DOHH2 (cell line): ENCODE results near the gene GGA1.

Source experiments
- H3F3A ChIP-seq: fragments of 200-600 bp; sonication (generic), shearing (Covaris generic); 2 replicates; pipeline ENCODE4 v1.6.0; 2016; ENCODE audit warnings: antibody characterized with exemption, mild to moderate bottlenecking; ENCODE audit not compliant: control insufficient read depth, insufficient read depth
- H3K27ac ChIP-seq: fragments of 200-600 bp; sonication (generic); 2 replicates; pipeline ENCODE4 v1.5.1; 2014; ENCODE audit warnings: low read depth, mild to moderate bottlenecking, low read length, moderate library complexity
- H3K27me3 ChIP-seq: fragments of 200-600 bp; sonication (generic); 2 replicates; pipeline ENCODE4 v1.6.1; 2014; ENCODE audit warnings: mild to moderate bottlenecking, low read length, mixed read lengths; ENCODE audit not compliant: control insufficient read depth
- H3K36me3 ChIP-seq: fragments of 200-600 bp; sonication (generic); 2 replicates; pipeline ENCODE4 v1.6.1; 2014; ENCODE audit warnings: mild to moderate bottlenecking, low read length, moderate library complexity, mixed read lengths; ENCODE audit not compliant: control insufficient read depth
- H3K4me1 ChIP-seq: fragments of 200-600 bp; sonication (generic); 2 replicates; pipeline ENCODE4 v1.6.1; 2014; ENCODE audit warnings: mild to moderate bottlenecking, low read length, mixed read lengths; ENCODE audit not compliant: control insufficient read depth
- H3K4me2 ChIP-seq: fragments of 200-600 bp; sonication (generic); 2 replicates; pipeline ENCODE4 v1.6.0; 2014; ENCODE audit warnings: mild to moderate bottlenecking, low read length, moderate library complexity
- H3K4me3 ChIP-seq: fragments of 200-600 bp; sonication (generic); 2 replicates; pipeline ENCODE4 v1.5.1; 2014; ENCODE audit warnings: mild to moderate bottlenecking, low read length, mixed read lengths
- H3K79me2 ChIP-seq: fragments of 200-600 bp; sonication (generic); 2 replicates; pipeline ENCODE4 v1.6.1; 2014; ENCODE audit warnings: mild to moderate bottlenecking, low read length, mixed read lengths; ENCODE audit not compliant: control insufficient read depth
- H3K9me2 ChIP-seq: fragments of 200-600 bp; sonication (generic); replicated peaks from 2 replicates; pipeline ENCODE4 v1.6.1; 2014; ENCODE audit warnings: mild to moderate bottlenecking, low read length, mixed read lengths; ENCODE audit not compliant: control insufficient read depth
- H3K9me3 ChIP-seq: fragments of 200-600 bp; sonication (generic); 2 replicates; pipeline ENCODE4 v1.6.1; 2014; ENCODE audit warnings: antibody characterized with exemption, low read length, mixed read lengths; ENCODE audit not compliant: control insufficient read depth, insufficient read depth
- H4K20me1 ChIP-seq: fragments of 200-600 bp; sonication (generic); 2 replicates; pipeline ENCODE4 v1.6.0; 2014; ENCODE audit warnings: low read depth, mild to moderate bottlenecking, antibody characterized with exemption, low read length, moderate library complexity; ENCODE audit not compliant: control insufficient read depth, insufficient read depth
- CTCF ChIP-seq: fragments of 200-600 bp; sonication (generic); IDR thresholded peaks from one replicate; pipeline ENCODE4 v1.5.1; 2014; ENCODE audit warnings: antibody characterized with exemption, mild to moderate bottlenecking, low read depth, low read length; ENCODE audit not compliant: poor library complexity, severe bottlenecking
- EZH2phosphoT487 ChIP-seq: fragments of 200-600 bp; sonication (generic); IDR thresholded peaks from 2 replicates; pipeline ENCODE4 v1.6.1; 2017; ENCODE audit warnings: borderline replicate concordance, mild to moderate bottlenecking, antibody characterized with exemption, low read length, moderate library complexity, mixed read lengths

Gene GGA1

GRCh38 chr22:37647928-37648327, 39.3 kb downstream of the GGA1 start:
- Histone ChIP-seq H3K4me1 (peaks cover 3% of the 10 kb centered on the region; the same call in 1 of the 2 replicates), H3K9me2 (no peaks in the 10 kb centered on the region), H3K27me3 (no peaks in the 10 kb centered on the region), H3K79me2 (no peaks in the 10 kb centered on the region), H3K4me3 (no peak overlapping the region), H3K27ac (no peak overlapping the region), H3K36me3 (peaks cover 66% of the 10 kb centered on the region), H3K4me2 (no peak overlapping the region), H4K20me1 (no peaks in the 10 kb centered on the region), H3K9me3 (no peaks in the 10 kb centered on the region), H3F3A (no peaks in the 10 kb centered on the region)
- no peak for TF ChIP-seq CTCF
- TF ChIP-seq EZH2phosphoT487: no peak

GRCh38 chr22:37650463-37651136, 42.0 kb downstream of the GGA1 start:
- H3K27me3 ChIP-seq: no peaks in the 10 kb centered on the region
- 0 out of 2 replicates have a peak, but pooled peaks cover under 1% of the 10 kb centered on the region for H3K4me1 ChIP-seq
- H3K27ac ChIP-seq: no peak overlapping the region
- H4K20me1 ChIP-seq: no peaks in the 10 kb centered on the region
- no peaks in the 10 kb centered on the region for H3K79me2 ChIP-seq
- no peak overlapping the region for H3K4me3 ChIP-seq
- no peaks in the 10 kb centered on the region for H3K9me2 ChIP-seq
- H3K4me2 ChIP-seq: no peak overlapping the region
- peaks cover 53% of the 10 kb centered on the region for H3K36me3 ChIP-seq
- H3K9me3 ChIP-seq: no peaks in the 10 kb centered on the region
- TF ChIP-seq EZH2phosphoT487 (no peak), CTCF (no peak)
- H3F3A ChIP-seq: no peaks in the 10 kb centered on the region

GRCh38 chr22:37654563-37655251, 46.1 kb downstream of the GGA1 start:
- Histone ChIP-seq H3F3A (peaks cover 10% of the 10 kb centered on the region), H3K9me3 (no peaks in the 10 kb centered on the region), H3K4me3 (no peak overlapping the region), H3K36me3 (peaks cover 39% of the 10 kb centered on the region), H3K4me1 (peaks cover 14% of the 10 kb centered on the region), H3K27ac (no peak overlapping the region), H3K9me2 (no peaks in the 10 kb centered on the region), H3K79me2 (peaks cover 15% of the 10 kb centered on the region), H3K27me3 (no peaks in the 10 kb centered on the region), H4K20me1 (peaks cover 6% of the 10 kb centered on the region), H3K4me2 (no peak overlapping the region)
- TF ChIP-seq EZH2phosphoT487 (no peak), CTCF (no peak)
